Superior temporal gyrus (tissue), 1 donor: ENCODE measurements around the gene BMP10.

Experiments
- DNase-seq: peaks from one replicate; pipeline ENCODE4 v3.0.0-alpha.2; 2016; ENCODE audit errors: extremely low spot score

BMP10 gene

DNA sequence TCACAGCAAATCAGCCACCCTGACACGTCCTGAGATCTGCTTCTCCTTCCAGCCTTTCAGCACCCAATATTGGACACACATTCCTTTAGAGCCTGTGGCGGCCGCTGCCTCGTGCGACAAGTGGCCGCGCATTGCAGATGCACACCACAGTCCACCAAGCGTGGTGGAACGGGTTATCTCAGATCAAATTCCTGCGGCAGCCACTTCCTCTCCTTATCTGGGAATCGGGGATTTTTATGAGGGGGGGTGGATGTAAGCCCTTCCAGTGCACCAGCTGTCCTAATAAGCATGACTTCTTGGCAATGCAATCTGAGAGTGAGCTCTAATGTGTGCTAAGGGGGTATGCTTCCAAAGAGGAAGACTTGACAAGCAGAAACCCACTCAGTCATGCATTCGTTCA is 18.3 kb upstream of the BMP10 start:
- no peak for DNase-seq

DNA sequence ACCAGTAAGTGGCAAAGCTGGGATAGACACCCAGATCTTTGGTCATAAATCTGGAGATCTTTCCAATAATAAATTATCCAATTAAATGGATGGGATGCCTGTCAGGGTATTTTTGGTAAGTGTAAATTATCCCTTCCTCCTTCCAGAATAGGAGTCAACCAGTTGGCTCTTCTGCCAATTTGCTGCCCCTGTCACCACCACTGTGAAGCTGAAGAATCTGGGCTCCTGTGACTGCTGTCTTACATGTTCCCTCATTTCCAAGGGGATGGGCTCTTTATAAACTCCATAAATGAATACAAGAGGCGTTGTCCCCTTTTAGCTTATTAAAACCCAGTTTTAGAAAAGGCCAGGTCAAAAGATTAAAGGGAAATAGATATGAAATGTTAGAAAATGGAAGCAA is 17.8 kb upstream of the BMP10 start:
- DNase-seq = no peak

DNA sequence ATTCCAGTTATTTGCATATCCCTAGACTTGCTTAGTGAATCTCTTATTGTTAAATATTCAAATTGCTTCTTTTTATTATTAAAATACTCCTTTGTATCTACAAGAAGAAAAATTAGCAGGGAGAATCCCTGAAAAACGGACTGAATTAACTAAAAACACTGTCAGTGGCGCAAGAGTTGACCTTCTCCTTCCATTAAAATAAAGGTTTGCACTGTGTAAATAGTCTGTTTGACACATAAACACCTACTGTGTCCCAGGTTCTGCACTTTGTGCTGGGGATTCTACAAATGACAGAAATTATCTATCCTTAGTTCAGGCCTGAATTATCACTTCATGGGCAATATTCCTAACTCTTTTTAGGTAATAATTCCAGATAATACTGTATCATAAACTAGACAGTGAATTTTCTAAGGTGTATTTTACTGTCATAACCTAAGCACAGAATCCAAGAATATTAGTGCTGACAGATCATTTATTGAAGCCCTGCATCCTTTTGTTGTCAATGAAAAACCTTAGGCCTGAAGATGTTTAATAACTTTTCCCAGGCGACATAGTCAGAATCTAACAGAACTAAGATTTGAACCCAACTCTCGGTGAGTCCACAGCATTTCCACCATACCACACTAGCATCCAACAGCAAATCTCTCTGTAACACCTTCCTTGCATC is 17.0 kb upstream of the BMP10 start:
- DNase-seq = no peak

GRCh38 chr2:68885811-68886075 is 14.5 kb upstream of the BMP10 start:
- no peak for DNase-seq

GRCh38 chr2:68885074-68885810 is 14.0 kb upstream of the BMP10 start:
- no peak for DNase-seq

DNA sequence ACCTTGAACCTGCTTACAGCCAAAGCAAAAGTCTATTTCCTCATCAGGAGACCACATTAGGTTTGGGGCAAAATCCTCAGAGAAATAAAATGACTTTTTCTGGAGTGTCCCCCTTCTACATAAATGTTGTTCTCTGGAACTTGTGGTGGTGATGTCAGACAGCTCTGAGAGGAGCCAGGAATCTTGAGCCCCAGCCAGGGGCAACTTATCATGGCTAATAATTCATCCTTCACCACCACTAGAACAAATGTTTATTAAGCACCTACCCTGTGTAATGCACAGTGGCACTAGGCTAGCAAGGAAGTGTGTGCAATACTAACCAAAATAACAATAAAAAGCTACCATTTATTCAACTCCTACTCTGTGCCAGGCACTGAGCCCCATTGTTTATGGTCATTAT is 9.0 kb upstream of the BMP10 start:
- DNase-seq = no peak

DNA sequence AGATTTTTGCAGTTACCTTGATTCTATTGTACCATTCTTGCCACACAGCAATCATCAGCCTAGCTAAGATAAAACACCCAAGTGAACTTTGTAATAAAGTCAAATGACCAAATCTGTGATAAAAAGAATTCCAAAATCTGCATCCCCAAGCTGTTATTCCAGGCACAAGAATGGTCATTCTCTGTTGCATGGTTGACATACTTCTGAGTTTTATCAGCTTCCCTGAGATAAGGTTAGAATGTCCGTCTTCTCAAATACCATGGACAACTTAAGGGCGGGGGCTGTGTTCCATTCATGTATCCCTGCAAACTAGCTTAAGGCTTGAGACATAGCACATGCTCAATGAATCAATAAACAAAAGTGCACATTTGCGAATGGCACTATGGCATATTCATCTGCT is 8.1 kb upstream of the BMP10 start:
- DNase-seq = no peak

DNA sequence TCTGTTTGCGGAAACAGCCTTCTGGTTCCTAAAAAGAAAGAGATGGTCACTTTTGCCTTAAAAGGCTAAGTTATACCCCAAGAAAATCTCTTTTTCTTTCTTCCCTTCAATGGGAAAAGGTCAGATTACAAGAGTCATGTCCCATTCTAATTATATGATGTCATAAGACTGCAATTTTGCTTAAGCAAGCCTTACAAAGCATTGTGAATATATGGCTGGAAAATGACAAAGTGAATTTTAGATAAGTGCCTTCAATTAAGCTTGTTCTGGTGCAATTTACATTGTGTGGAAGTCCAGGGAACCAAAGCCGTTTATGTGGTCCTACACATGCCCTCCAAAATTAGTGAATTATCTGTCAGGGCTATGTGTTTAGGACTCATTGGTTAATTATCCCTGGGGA is 7.6 kb upstream of the BMP10 start:
- DNase-seq = no peak

- no peak for DNase-seq
Observed at GRCh38 chr2:68878071-68878711, 7.0 kb upstream of the BMP10 start.

- no peak for DNase-seq
Observed at GRCh38 chr2:68877079-68877772, 6.0 kb upstream of the BMP10 start.

DNA sequence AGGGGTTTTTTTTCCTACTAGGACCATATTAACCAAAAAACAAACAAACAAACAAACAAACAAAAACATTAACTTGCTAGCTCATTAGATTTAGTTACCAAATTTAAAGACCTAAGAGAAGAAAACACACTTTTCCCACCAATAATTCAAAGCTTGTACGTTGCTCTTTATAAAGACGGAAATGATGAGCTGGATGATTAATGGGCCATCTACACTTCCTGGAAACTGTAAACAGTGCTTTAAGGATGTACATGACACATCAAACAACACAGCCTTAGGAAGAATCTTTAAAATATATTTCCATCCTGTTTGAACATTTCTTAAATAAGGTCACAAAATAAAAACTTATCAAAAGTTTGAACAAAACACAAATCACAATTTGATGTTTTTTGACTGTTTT is 982 bp downstream of the BMP10 start:
- no peak for DNase-seq

DNA sequence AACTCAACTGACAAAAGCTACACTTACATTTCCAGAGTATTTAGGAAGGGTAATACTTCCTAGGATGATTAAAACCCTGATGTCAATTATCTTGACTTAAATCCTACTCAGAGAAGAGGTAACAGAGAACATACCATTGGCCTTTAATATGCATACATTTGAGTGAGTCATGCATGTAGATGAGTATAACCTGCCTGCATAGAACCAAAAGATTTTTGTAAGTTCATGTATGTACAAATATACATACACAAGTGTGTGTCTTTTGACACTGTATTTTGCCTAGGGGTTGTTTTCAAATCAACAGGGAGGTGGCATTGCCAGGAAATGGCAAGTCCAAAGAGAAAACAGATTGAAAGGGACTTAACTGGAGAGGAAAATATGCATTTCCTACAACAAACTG is 6.1 kb downstream of the BMP10 start:
- no peak for DNase-seq

DNA sequence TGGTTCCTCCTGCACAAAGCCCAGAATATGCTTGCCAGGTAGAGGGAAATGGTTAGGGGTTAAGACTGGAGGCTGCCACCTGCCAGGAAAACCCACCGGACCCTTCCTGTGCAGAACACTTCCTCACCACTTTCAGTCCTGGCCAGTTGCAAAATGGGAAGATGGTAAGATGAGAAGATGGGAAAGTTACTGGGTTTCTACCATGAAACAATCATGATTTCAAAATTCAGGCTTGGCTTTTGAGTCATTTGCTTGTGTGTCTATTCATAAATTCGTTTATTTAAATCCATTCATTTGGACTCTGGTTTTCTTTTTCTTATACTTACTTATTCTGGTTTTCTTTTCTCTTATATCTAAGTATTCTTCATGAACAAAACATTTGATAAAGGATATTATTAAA is 7.2 kb downstream of the BMP10 start:
- no peak for DNase-seq

- DNase-seq = no peak
Observed at GRCh38 chr2:68862889-68863288, 8.3 kb downstream of the BMP10 start.

DNA sequence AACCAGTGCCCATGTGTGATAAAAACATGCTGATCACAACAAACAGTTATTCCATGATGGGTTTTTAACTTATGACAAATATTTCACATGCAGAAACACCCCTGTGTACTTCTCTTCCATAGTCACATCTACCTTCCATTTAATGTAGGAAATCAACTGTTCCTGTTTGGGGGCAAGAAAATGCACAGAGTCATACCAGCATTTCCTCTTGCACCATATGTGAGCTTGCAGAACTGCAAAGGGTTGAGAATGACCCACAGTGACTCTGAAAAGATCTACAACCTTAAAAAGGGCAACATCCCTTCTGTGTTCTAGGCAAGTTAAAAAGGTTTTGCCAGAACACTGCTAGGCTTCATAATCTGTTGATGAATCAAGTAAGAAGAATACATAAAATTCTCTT is 9.9 kb downstream of the BMP10 start:
- no peak for DNase-seq

- DNase-seq = no peak
Observed at GRCh38 chr2:68860111-68860510, 11.1 kb downstream of the BMP10 start.

GRCh38 chr2:68857855-68858456 is 13.2 kb downstream of the BMP10 start:
- no peak for DNase-seq

- no peak for DNase-seq
Observed at GRCh38 chr2:68857202-68857845, 13.9 kb downstream of the BMP10 start.

GRCh38 chr2:68855550-68855949 is 15.6 kb downstream of the BMP10 start:
- no peak for DNase-seq

- no peak for DNase-seq
Observed at GRCh38 chr2:68854476-68854875, 16.7 kb downstream of the BMP10 start.

GRCh38 chr2:68853915-68854314 is 17.3 kb downstream of the BMP10 start:
- no peak for DNase-seq

DNA sequence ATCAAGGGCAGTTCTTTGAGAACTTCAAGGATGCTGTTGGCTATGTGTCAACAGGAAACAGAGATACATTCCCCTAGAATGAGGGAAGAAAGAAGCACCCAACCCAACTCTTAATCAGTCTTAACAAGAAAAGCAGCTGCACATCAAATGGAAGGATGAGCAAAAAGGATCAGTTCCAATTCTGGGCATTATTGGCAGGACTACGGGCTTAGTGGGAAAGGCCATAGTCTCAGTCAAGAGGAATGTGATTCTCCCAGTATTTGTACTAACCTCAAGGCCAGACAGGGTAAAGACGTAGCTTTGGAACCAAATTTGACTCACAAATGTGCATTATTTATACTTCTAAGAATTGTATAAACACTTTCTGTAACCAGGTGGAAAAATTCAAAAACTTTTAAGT is 18.2 kb downstream of the BMP10 start:
- no peak for DNase-seq
